Activated CD4-positive, alpha-beta T cell treated with anti-CD3 and anti-CD28 coated beads for 1 hour (primary cell): Measurements from ENCODE around the gene AK8.

Experiments
- DNase-seq: peaks from one replicate; pipeline ENCODE4 v3.0.0-alpha.2; 2020

AK8 gene

GRCh38 chr9:132710333-132710732 is 167.8 kb downstream of the AK8 start:
- no peak for DNase-seq

GRCh38 chr9:132708769-132709430 is 169.2 kb downstream of the AK8 start:
- DNase-seq, result no peak

- DNase-seq, result no peak
Measured at GRCh38 chr9:132708239-132708638, 169.8 kb downstream of the AK8 start.

- DNase-seq, result no peak
Measured at GRCh38 chr9:132703336-132703735, 174.7 kb downstream of the AK8 start.

- no peak for DNase-seq
Measured at GRCh38 chr9:132702254-132702653, 175.8 kb downstream of the AK8 start.

GRCh38 chr9:132699956-132700355 is 178.1 kb downstream of the AK8 start:
- no peak for DNase-seq

- no peak for DNase-seq
Measured at GRCh38 chr9:132698989-132699388, 179.1 kb downstream of the AK8 start.

GRCh38 chr9:132697230-132697629 is 180.9 kb downstream of the AK8 start:
- DNase-seq, result no peak

- DNase-seq, result no peak
Measured at GRCh38 chr9:132694144-132694543, 183.9 kb downstream of the AK8 start.

- DNase-seq, result no peak
Measured at GRCh38 chr9:132690696-132691095, 187.4 kb downstream of the AK8 start.

GRCh38 chr9:132683873-132684272 is 194.2 kb downstream of the AK8 start:
- no peak for DNase-seq

- no peak for DNase-seq
Measured at GRCh38 chr9:132681561-132681960, 196.5 kb downstream of the AK8 start.

GRCh38 chr9:132679946-132680625 is 198.0 kb downstream of the AK8 start:
- DNase-seq, result no peak

- no peak for DNase-seq
Measured at GRCh38 chr9:132677976-132678375, 200.1 kb downstream of the AK8 start.
